Large intestine (tissue), 3 donors: ENCODE data around the gene AMPH. TPM values are rescaled to one million over a fixed set of nuclear protein-coding genes. Genes with fewer than 3 reads are reported as not detected.
"Not testable (repeated sequence)": the region's sequence is repeated elsewhere in the genome, so short reads cannot be mapped to it uniquely, and the experiment has no call there.

Experiments
- DNase-seq, 2 donors: peaks; one replicate each; pipeline versions ENCODE4 v3.0.0 to v3.0.0-alpha.2; 2013
- H3K27ac ChIP-seq: one replicate; pipeline ENCODE4 v1.5.1; 2013; ENCODE audit warnings: low read length
- H3K27me3 ChIP-seq: 2 replicates; pipeline ENCODE4 v1.6.1; 2013; ENCODE audit warnings: low read length; ENCODE audit not compliant: control insufficient read depth, insufficient read depth
- H3K36me3 ChIP-seq: 2 replicates; pipeline ENCODE4 v1.6.1; 2013; ENCODE audit warnings: low read length; ENCODE audit not compliant: control insufficient read depth, insufficient read depth
- H3K4me1 ChIP-seq: one replicate; pipeline ENCODE4 v1.6.1; 2013; ENCODE audit warnings: low read length; ENCODE audit not compliant: control insufficient read depth, insufficient read depth
- H3K4me3 ChIP-seq: one replicate; pipeline ENCODE4 v1.5.1; 2013; ENCODE audit warnings: low read length
- H3K9me3 ChIP-seq: one replicate; pipeline ENCODE4 v1.6.1; 2013; ENCODE audit warnings: mild to moderate bottlenecking, low read depth, low read length, moderate library complexity; ENCODE audit not compliant: control insufficient read depth
- WGBS: methylation state at CpG from one replicate; pipeline ENCODE4 v1.1.5; 2013; ENCODE audit warnings: low lambda C conversion rate; ENCODE audit not compliant: insufficient coverage; 5-methylcytosine and 5-hydroxymethylcytosine counted together
- polyA plus RNA-seq: library from polyadenylated mRNA; unstranded; fragments of 120-200 nt; gene quantifications from one replicate; pipeline ENCODE4 v1.2.1, GENCODE V29; 2013

Gene AMPH
- polyA plus RNA-seq, 1 donor: 5.5 TPM

DNA sequence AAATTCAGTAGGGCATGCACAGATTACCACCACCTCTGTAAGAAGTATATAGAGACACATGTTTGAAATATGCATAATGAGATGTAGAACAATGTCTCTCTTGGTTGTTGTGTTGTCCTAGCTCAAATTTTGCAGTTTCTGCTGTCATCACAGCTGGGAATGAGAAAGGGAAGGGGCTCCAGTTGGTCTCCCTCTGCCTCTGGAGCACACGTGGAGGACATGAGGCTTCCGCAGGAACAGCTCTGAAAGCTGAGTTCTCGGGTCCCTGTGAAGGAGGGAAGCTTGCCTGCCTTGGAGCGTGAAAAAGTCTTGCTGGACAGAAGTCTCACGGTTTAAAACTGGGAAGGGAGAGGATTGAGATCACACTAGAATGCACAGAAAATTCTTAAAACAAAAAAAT lies 289.0 kb downstream of the AMPH start:
- H3K36me3 ChIP-seq, H3K9me3 ChIP-seq, DNase-seq, H3K27me3 ChIP-seq, H3K4me3 ChIP-seq: not testable (repeated sequence)
- no CpG with 5 or more reads among the region's 5 CpGs for WGBS
- H3K27ac ChIP-seq: peak overlapping the region; percentile 41
- H3K4me1 ChIP-seq: peaks cover 21% of the 10 kb centered on the region

DNA sequence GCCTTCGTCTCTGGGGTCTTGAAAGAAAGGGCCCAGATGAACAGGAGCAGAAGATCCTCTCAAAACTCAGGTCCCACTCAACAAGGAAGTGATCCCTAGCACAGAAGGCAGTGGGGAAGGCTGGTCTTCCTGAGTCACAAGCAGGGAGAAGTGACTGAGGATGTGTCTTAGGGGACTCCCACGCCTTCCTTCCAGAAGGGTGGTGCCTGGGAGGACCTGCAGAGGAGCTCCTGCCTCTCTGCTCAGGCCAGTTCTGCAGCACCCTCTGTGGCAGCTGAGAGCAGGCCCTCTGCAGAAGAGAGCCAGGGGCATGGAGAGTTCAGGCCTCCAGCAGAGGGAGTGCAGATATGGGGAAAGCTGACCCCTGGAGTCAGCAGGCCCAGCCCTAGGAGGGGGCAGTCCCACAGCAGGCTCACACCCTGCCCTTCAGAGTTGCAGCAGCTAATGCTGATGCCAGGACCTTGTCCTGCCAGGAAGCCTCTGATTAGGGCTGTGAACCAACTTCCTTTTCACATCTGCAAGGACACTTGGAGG lies 289.9 kb downstream of the AMPH start:
- not testable (repeated sequence) for H3K4me3 ChIP-seq, H3K36me3 ChIP-seq, H3K9me3 ChIP-seq, H3K27me3 ChIP-seq
- WGBS: no CpG with 5 or more reads among the region's 2 CpGs
- peak; percentile 70 to 85 for DNase-seq
- Histone ChIP-seq H3K4me1 (peaks cover 23% of the 10 kb centered on the region), H3K27ac (peak overlapping the region; percentile 41)

DNA sequence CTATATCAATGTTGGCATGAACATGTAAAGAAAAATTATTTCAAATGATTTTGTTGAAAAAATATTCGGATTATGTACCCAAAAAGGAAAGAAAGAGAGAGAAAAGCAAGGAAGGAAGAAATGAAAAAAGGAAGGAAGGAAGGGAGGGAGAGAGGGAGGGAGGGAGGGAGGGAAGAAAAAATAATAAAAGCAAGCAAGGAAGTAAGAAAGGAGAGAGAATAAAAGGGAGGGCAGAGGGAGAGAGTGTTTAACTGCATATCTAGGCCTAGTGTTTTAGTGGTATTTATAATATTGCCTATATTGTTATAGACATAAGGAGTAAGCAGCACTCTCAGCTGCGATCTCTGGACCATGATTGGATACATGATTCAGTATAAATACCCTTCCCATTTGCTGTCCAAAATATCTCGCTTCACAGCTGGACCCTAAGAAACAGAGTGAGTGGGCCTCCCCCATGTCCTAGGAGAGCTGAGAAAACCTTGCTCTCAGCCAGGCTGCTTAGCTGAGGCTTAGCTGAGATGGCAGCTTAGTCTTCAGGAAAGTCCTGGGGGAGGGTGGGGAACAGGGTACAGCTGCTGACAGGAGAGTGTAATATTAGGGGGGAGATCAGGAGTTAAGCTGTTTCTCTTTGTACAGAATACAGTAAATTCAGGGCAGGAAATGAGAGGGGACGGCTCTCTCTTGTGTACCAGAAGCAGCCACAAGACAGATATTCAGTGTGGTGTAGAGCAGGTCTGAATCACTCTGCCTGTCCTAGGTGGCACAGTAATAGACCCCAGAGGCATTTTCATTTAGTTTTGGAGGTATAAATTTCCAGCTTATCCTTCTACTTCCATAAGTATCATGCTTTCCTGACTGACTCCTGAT lies 291.0 kb downstream of the AMPH start:
- 94% methylated on average over 1 of the region's 4 CpGs for WGBS
- Histone ChIP-seq H3K27ac (peak overlapping the region; percentile 41), H3K9me3 (no peaks in the 10 kb centered on the region), H3K4me1 (peaks cover 29% of the 10 kb centered on the region), H3K4me3 (no peak overlapping the region), H3K27me3 (no peaks in the 10 kb centered on the region), H3K36me3 (no peaks in the 10 kb centered on the region)
- DNase-seq: peak in 1 of 2 donors; percentile 17

DNA sequence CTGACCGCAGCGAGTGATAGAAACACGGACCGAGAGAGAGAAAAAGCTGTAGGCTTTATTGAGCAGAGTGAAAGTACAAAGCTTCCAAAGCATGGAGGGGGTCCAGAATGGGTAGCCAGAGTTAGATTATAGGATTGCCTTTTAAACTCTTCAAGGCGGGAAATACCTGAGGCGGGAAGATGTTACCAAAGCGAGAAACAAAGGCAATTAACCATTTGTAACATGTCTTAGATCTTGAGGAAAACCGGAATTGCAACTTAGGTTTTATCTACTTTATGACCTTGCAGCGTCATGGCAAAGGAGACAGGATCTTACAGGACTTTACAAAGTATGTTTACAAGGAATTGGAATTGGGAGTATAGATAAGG lies 295.0 kb downstream of the AMPH start:
- 30% methylated on average over 3 of the region's 9 CpGs for WGBS
- not testable (repeated sequence) for H3K36me3 ChIP-seq, H3K9me3 ChIP-seq, H3K27me3 ChIP-seq
- peak overlapping the region; percentile 89 for H3K27ac ChIP-seq
- H3K4me1 ChIP-seq: peaks cover 41% of the 10 kb centered on the region
- H3K4me3 ChIP-seq: peak overlapping the region; percentile 21
- peak in 1 of 2 donors; percentile 78 for DNase-seq

DNA sequence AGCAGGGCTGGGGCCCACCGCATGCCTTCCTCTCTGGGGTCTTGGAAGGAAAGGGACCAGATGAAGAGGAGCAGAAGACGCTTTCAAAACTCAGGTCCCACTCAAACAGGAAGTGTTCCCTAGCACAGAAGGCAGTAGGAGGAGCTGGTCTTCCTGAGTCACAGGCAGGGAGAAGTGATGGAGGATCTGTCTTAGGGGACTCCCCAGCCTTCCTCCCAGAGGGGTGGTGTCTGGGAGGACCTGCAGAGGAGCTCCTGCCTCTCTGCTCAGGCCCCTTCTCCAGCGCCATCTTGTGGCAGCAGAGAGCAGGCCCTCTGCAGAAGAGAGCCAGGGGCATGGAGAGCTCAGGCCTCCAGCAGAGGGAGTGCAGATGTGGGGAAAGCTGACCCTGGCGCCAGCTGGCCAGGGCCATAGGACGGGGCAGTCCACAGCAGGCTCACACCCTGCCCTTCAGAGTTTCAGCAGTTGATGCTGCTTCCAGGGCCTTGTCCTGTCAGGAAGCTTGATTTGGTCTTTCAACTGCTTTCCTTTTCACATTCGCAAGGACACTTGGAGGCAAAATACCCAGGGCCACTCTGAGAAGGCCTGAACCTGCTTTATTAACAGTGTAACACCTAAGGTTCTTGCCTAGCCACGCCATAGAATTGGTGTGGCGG lies 295.6 kb downstream of the AMPH start:
- Histone ChIP-seq H3K27me3 (no peaks in the 10 kb centered on the region), H3K36me3 (no peaks in the 10 kb centered on the region), H3K9me3 (no peaks in the 10 kb centered on the region), H3K4me3 (peak overlapping the region; percentile 21), H3K27ac (peak overlapping the region; percentile 89), H3K4me1 (peaks cover 38% of the 10 kb centered on the region)
- peak; percentile 91 to 92 for DNase-seq
- 100% methylated on average over 1 of the region's 8 CpGs for WGBS

DNA sequence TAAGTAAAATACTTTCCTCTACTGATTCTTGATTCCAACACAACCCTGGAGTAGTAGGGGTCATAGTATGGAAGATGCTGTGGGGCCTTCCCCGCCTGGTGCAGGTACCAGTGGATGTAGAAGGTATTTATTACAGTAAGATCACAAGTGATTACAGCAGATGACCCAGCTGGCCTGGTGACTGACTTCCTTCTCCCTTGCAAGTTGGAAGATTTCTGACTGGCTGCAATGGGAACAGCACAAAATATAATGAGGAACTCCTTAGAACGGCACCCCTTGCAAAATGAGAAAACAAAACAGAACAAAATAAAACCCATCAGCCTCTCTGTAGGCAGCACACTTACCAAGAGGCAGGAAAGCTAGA lies 296.1 kb downstream of the AMPH start:
- Histone ChIP-seq H3K4me3 (no peak overlapping the region), H3K27ac (peak overlapping the region; percentile 89), H3K9me3 (no peaks in the 10 kb centered on the region), H3K4me1 (peaks cover 33% of the 10 kb centered on the region), H3K27me3 (no peaks in the 10 kb centered on the region), H3K36me3 (no peaks in the 10 kb centered on the region)
- no peak for DNase-seq
- WGBS: no CpG with 5 or more reads among the region's 2 CpGs

DNA sequence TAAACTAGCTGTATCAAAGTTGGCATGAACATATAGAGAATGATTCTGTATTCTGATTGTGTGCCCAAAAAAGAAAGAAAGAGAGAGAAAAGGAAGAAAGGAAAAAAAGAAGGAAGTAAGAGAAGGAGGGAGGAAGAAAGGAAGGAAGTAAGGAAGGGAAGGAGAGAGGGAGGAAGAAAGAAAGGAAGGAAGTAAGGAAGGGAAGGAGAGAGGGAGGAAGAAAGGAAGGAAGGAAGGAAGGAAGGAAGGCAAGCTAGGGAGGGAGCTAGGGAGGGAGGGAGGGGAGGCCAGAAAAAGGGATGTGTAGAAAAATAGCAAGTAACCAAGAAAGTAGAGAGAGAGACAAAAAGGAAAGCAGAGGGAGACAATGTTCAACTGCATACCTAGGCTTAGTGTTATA lies 297.0 kb downstream of the AMPH start:
- H3K4me3 ChIP-seq: no peak overlapping the region
- no peak for DNase-seq
- peaks cover 32% of the 10 kb centered on the region for H3K4me1 ChIP-seq
- H3K36me3 ChIP-seq: no peaks in the 10 kb centered on the region
- no peak overlapping the region for H3K27ac ChIP-seq
- no peaks in the 10 kb centered on the region for H3K27me3 ChIP-seq
- no peaks in the 10 kb centered on the region for H3K9me3 ChIP-seq
